ENCODE measurements around the gene HLA-DRB1.
"Not testable (repeated sequence)": the region's sequence is repeated elsewhere in the genome, so short reads cannot be mapped to it uniquely, and the experiment has no call there.

HLA-DRB1 gene

GRCh38 chr6:32589596-32590449 lies at the start of gene HLA-DRB1:
HLA-DRB1 (minus strand) TSS chr6:32589848; CDS start chr6:32589742, 106 bp downstream.
- peak; percentile 25 for DNase-seq (ENCODE audit: low read depth)

GRCh38 chr6:32638532-32639219 lies 49.0 kb upstream of the HLA-DRB1 start:
- no peak for DNase-seq (ENCODE audit: low read depth)

GRCh38 chr6:32637883-32638282 lies 48.2 kb upstream of the HLA-DRB1 start:
- no peak for DNase-seq (ENCODE audit: low read depth)

GRCh38 chr6:32637219-32637880 lies 47.7 kb upstream of the HLA-DRB1 start, which contains the start of gene HLA-DQA1:
HLA-DQA1 (plus strand) TSS chr6:32637406; CDS start chr6:32637459, 53 bp downstream.
- no peak for DNase-seq (ENCODE audit: low read depth)

- DNase-seq (ENCODE audit: low read depth), result no peak
Measured at GRCh38 chr6:32635526-32636123, 46.0 kb upstream of the HLA-DRB1 start.

- not testable (repeated sequence) for DNase-seq (ENCODE audit: low read depth)
Measured at GRCh38 chr6:32629793-32630192, 40.1 kb upstream of the HLA-DRB1 start.

GRCh38 chr6:32627831-32628230 lies 38.2 kb upstream of the HLA-DRB1 start:
- DNase-seq (ENCODE audit: low read depth), result peak; percentile 21

GRCh38 chr6:32627249-32627648 lies 37.6 kb upstream of the HLA-DRB1 start:
- no peak for DNase-seq (ENCODE audit: low read depth)

GRCh38 chr6:32625137-32625536 lies 35.5 kb upstream of the HLA-DRB1 start:
- DNase-seq (ENCODE audit: low read depth), result no peak

- no peak for DNase-seq (ENCODE audit: low read depth)
Measured at GRCh38 chr6:32624565-32624964, 34.9 kb upstream of the HLA-DRB1 start.

GRCh38 chr6:32623693-32624092 lies 34.0 kb upstream of the HLA-DRB1 start:
- no peak for DNase-seq (ENCODE audit: low read depth)

- peak; percentile 27 for DNase-seq (ENCODE audit: low read depth)
Measured at GRCh38 chr6:32622545-32623401, 33.1 kb upstream of the HLA-DRB1 start.

- no peak for DNase-seq (ENCODE audit: low read depth)
Measured at GRCh38 chr6:32621372-32621771, 31.7 kb upstream of the HLA-DRB1 start.

GRCh38 chr6:32617751-32618150 lies 28.1 kb upstream of the HLA-DRB1 start:
- DNase-seq (ENCODE audit: low read depth), result no peak

- no peak for DNase-seq (ENCODE audit: low read depth)
Measured at GRCh38 chr6:32615885-32616532, 26.4 kb upstream of the HLA-DRB1 start.

- no peak for DNase-seq (ENCODE audit: low read depth)
Measured at GRCh38 chr6:32614366-32615081, 24.9 kb upstream of the HLA-DRB1 start.

GRCh38 chr6:32613475-32613874 lies 23.8 kb upstream of the HLA-DRB1 start:
- DNase-seq (ENCODE audit: low read depth), result no peak

- DNase-seq (ENCODE audit: low read depth), result no peak
Measured at GRCh38 chr6:32610682-32611296, 21.1 kb upstream of the HLA-DRB1 start.
